Stimulated activated CD4-positive, alpha-beta T cell treated with anti-CD3 and anti-CD28 coated beads, Interleukin-4, amount 100 ng/mL, for 48 hours (primary cell): Measurements from ENCODE around the gene LGR5.

ENCODE experiments used
- DNase-seq, 2 donors: peaks; one replicate each; pipeline ENCODE4 v3.0.0-alpha.2; 2020; ENCODE audit warnings: low read depth in 2 of 2

LGR5 gene

GRCh38 chr12:71599210-71599609 lies 159.6 kb downstream of the LGR5 start:
- no peak for DNase-seq

GRCh38 chr12:71601546-71601945 lies 161.9 kb downstream of the LGR5 start:
- no peak for DNase-seq

- no peak for DNase-seq
Observed at GRCh38 chr12:71602761-71603577, 163.4 kb downstream of the LGR5 start.

- no peak for DNase-seq
Observed at GRCh38 chr12:71605039-71605438, 165.4 kb downstream of the LGR5 start.

GRCh38 chr12:71607494-71608330 lies 168.1 kb downstream of the LGR5 start:
- no peak for DNase-seq

GRCh38 chr12:71610031-71610795 lies 170.6 kb downstream of the LGR5 start:
- no peak for DNase-seq

- DNase-seq, result no peak
Observed at GRCh38 chr12:71621938-71622337, 182.3 kb downstream of the LGR5 start.

GRCh38 chr12:71625476-71625875 lies 185.9 kb downstream of the LGR5 start:
- DNase-seq, result no peak

- no peak for DNase-seq
Observed at GRCh38 chr12:71626098-71626497, 186.5 kb downstream of the LGR5 start.

- no peak for DNase-seq
Observed at GRCh38 chr12:71626768-71627167, 187.2 kb downstream of the LGR5 start.

- DNase-seq, result no peak
Observed at GRCh38 chr12:71627438-71628002, 187.9 kb downstream of the LGR5 start.
